Muscle of leg (tissue), 11 donors: ENCODE results near the gene XCL1. TPM values are rescaled to one million over a fixed set of nuclear protein-coding genes. Genes with fewer than 3 reads are reported as not detected.

ENCODE experiments used
- DNase-seq: peaks from one replicate; pipeline ENCODE4 v3.0.0; 2013
- H3K27ac ChIP-seq: one replicate; pipeline ENCODE4 v1.5.1; 2013; ENCODE audit warnings: mild to moderate bottlenecking, low read length, control low read depth
- H3K27me3 ChIP-seq: one replicate; pipeline ENCODE4 v1.6.1; 2013; ENCODE audit warnings: low read length; ENCODE audit not compliant: control insufficient read depth, insufficient read depth
- H3K36me3 ChIP-seq: one replicate; pipeline ENCODE4 v1.6.1; 2013; ENCODE audit warnings: low read length; ENCODE audit not compliant: control insufficient read depth, insufficient read depth
- H3K4me1 ChIP-seq: one replicate; pipeline ENCODE4 v1.6.1; 2013; ENCODE audit warnings: low read length; ENCODE audit not compliant: control insufficient read depth, insufficient read depth
- H3K4me3 ChIP-seq: one replicate; pipeline ENCODE4 v1.5.1; 2013; ENCODE audit warnings: low read length, control low read depth
- H3K9me3 ChIP-seq: replicated peaks from 2 replicates; pipeline ENCODE4 v1.6.1; 2013; ENCODE audit warnings: low read depth, low read length; ENCODE audit not compliant: control insufficient read depth
- WGBS: methylation state at CpG from one replicate; pipeline ENCODE4 v1.1.5; 2013; ENCODE audit warnings: missing lambda C conversion rate; ENCODE audit not compliant: insufficient coverage; 5-methylcytosine and 5-hydroxymethylcytosine counted together
- polyA plus RNA-seq, 8 donors: library from polyadenylated mRNA; unstranded; fragments of 120-200 nt; gene quantifications; one replicate each; pipeline versions ENCODE4 v1.2.1 to v1.2.3, GENCODE V29; 2013; ENCODE audit warnings: inconsistent platforms in 1 of 8, low replicate concordance in 1 of 8; ENCODE audit not compliant: insufficient read length in 8 of 8, insufficient read depth in 1 of 8
- total RNA-seq: library from RNA; stranded (reverse); fragments of 120-200 nt; gene quantifications from one replicate; pipeline ENCODE4 v1.2.4, GENCODE V29; 2013

XCL1 gene
- total and polyA plus RNA-seq, 9 donors, result 0.04 to 0.19 (median 0.16) TPM; not detected in 5

DNA sequence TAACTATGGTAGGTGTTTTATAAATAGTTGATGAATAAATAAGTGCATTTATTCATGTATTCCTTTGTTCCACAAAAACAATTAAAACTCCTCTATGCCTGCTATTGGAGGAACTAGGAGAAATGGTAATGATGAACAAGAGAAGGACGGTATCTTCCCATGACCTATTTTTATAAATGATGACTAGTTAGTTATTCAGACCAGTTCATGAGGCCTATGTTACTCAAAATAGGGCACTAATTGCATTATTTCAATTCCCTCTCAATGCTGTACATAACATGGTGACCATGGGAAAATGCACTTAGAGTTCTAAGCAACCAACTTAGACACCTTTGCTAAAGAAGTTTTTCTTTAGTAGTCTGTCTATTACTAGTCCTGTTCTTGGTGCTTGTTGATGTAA lies 53.1 kb downstream of the XCL1 start:
- H3K27ac ChIP-seq, result no peak overlapping the region
- H3K27me3 ChIP-seq, result no peaks in the 10 kb centered on the region
- WGBS, result no CpG with 5 or more reads among the region's 1 CpG
- no peaks in the 10 kb centered on the region for H3K9me3 ChIP-seq
- no peaks in the 10 kb centered on the region for H3K36me3 ChIP-seq
- no peak for DNase-seq
- H3K4me1 ChIP-seq, result no peaks in the 10 kb centered on the region
- no peak overlapping the region for H3K4me3 ChIP-seq

Other genes with a start within 250 kb of the XCL1 start
- 0.35 TPM for gene XCL2, start 32.6 kb upstream of the XCL1 start, total RNA-seq
- gene XCL2, start 32.6 kb upstream of the XCL1 start, polyA plus RNA-seq, result under 1 TPM in 4 of 8 donors, not detected in 4; 0.26 to 0.69 (median 0.35) TPM
- 97.8 TPM for gene DPT, start 152.6 kb downstream of the XCL1 start, total RNA-seq
- 10 to 100 TPM; 28.2 to 79.9 (median 42.8) TPM for gene DPT, start 152.6 kb downstream of the XCL1 start, polyA plus RNA-seq